Natural killer cell (primary cell): Measurements from ENCODE around the gene KICS2. TPM values are rescaled to one million over a fixed set of nuclear protein-coding genes. Genes with fewer than 3 reads are reported as not detected.

Experiments
- ATAC-seq, 3 donors: fragments of 150-1000 bp in 2 of 3; fragments of 200-7000 bp in 1 of 3; cut with Tn5 transposase; 1 replicate in 1 of 3; 2 replicates in 2 of 3; pipeline ENCODE4 v1.10.0; 2021; ENCODE audit warnings: mild to moderate bottlenecking in 2 of 3, moderate library complexity in 2 of 3
- DNase-seq, 2 donors: peaks; one replicate each; pipeline versions ENCODE4 v3.0.0 to v3.0.0-alpha.2; 2013 to 2021; ENCODE audit warnings: mixed read lengths in 1 of 2
- H3K27ac ChIP-seq: one replicate; pipeline ENCODE4 v1.5.1; 2013; ENCODE audit warnings: mild to moderate bottlenecking, low read length
- H3K27me3 ChIP-seq: one replicate; pipeline ENCODE4 v1.6.1; 2013; ENCODE audit warnings: low read length; ENCODE audit not compliant: control insufficient read depth, insufficient read depth
- H3K36me3 ChIP-seq: one replicate; pipeline ENCODE4 v1.6.1; 2013; ENCODE audit warnings: low read length; ENCODE audit not compliant: control insufficient read depth, insufficient read depth
- H3K4me1 ChIP-seq: one replicate; pipeline ENCODE4 v1.6.1; 2013; ENCODE audit warnings: low read length; ENCODE audit not compliant: control insufficient read depth, insufficient read depth
- H3K4me3 ChIP-seq: one replicate; pipeline ENCODE4 v1.5.1; 2013; ENCODE audit warnings: low read length
- H3K9me3 ChIP-seq: one replicate; pipeline ENCODE4 v1.6.1; 2013; ENCODE audit warnings: low read length; ENCODE audit not compliant: control insufficient read depth, insufficient read depth
- H3K27ac Mint-ChIP-seq, 2 donors: one replicate each; pipeline ENCODE4 v1.8.0; 2022; ENCODE audit warnings: mild to moderate bottlenecking in 2 of 2, mixed read lengths in 2 of 2, moderate library complexity in 1 of 2
- H3K27me3 Mint-ChIP-seq, 2 donors: one replicate each; pipeline ENCODE4 v1.8.0; 2022; ENCODE audit warnings: low read depth in 2 of 2, mixed read lengths in 2 of 2
- H3K36me3 Mint-ChIP-seq: one replicate; pipeline ENCODE4 v1.8.0; 2022; ENCODE audit warnings: mixed read lengths
- H3K4me1 Mint-ChIP-seq, 2 donors: one replicate each; pipeline ENCODE4 v1.8.0; 2022; ENCODE audit warnings: mixed read lengths in 2 of 2
- H3K4me3 Mint-ChIP-seq: one replicate; pipeline ENCODE4 v1.8.0; 2022; ENCODE audit warnings: mild to moderate bottlenecking, moderate library complexity, mixed read lengths
- H3K9me3 Mint-ChIP-seq, 2 donors: one replicate each; pipeline ENCODE4 v1.8.0; 2022; ENCODE audit warnings: mixed read lengths in 2 of 2
- WGBS: methylation state at CpG from one replicate; pipeline ENCODE4 v1.1.7; 2013; ENCODE audit warnings: missing lambda C conversion rate; ENCODE audit not compliant: insufficient coverage; 5-methylcytosine and 5-hydroxymethylcytosine counted together
- intact Hi-C: fragments of 100-400 bp; cut with micrococcal nuclease; formaldehyde crosslinking; loops from one replicate; pipeline ENCODE4 v1.14.2; 2022
- total RNA-seq, 4 donors: library from RNA; stranded (reverse); fragments of 120-200 nt in 1 of 4; gene quantifications; one replicate each; pipeline versions ENCODE4 v1.2.3 to v1.2.4, GENCODE V29; 2013 to 2022
- TF ChIP-seq, protein P1 (sequence below): fragments of 200-600 bp; IDR thresholded peaks from one replicate; pipeline ENCODE4 v1.8.0; 2022; ENCODE audit warnings: antibody characterized with exemption

Gene KICS2
- total RNA-seq, 3 donors from 2014 or later (not counting 1 experiment from before 2014, with no cell fraction given) = 14.7 to 19.5 (median 15.6) TPM

DNA sequence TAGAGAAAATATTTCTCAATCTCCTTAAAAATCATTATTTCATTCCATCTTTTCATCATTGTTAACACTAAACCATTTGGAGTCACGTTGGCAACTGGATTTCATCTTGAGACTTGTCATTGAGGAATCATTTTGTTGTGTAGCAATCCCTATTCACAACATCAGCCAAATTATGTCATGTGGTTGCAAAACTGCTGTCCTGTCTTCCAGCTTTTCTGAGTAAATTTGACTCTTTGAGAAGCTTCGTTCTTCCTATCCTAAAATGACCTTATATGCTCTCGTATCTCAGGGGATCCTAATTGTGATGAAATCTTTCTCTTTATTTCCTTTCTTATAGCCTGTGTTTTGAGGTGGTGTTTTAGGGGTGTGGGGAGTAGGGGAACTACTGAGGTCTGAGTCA is 30.6 kb upstream of the KICS2 start:
- TF ChIP-seq, protein P1, sequence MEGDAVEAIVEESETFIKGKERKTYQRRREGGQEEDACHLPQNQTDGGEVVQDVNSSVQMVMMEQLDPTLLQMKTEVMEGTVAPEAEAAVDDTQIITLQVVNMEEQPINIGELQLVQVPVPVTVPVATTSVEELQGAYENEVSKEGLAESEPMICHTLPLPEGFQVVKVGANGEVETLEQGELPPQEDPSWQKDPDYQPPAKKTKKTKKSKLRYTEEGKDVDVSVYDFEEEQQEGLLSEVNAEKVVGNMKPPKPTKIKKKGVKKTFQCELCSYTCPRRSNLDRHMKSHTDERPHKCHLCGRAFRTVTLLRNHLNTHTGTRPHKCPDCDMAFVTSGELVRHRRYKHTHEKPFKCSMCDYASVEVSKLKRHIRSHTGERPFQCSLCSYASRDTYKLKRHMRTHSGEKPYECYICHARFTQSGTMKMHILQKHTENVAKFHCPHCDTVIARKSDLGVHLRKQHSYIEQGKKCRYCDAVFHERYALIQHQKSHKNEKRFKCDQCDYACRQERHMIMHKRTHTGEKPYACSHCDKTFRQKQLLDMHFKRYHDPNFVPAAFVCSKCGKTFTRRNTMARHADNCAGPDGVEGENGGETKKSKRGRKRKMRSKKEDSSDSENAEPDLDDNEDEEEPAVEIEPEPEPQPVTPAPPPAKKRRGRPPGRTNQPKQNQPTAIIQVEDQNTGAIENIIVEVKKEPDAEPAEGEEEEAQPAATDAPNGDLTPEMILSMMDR = no peak
- ATAC-seq = no peak
- Histone ChIP-seq H3K36me3 (no peaks in the 10 kb centered on the region), H3K9me3 (no peaks in the 10 kb centered on the region), H3K27me3 (no peaks in the 10 kb centered on the region), H3K4me3 (no peak overlapping the region), H3K27ac (no peak overlapping the region), H3K4me1 (no peaks in the 10 kb centered on the region)
- DNase-seq = no peak
- H3K27ac Mint-ChIP-seq = no peak overlapping the region
- 100% methylated on average over 2 of the region's 3 CpGs for WGBS
- H3K36me3 Mint-ChIP-seq = no peaks in the 10 kb centered on the region
- no peak overlapping the region for H3K4me3 Mint-ChIP-seq
- H3K27me3 Mint-ChIP-seq = peaks cover 0 to 4% of the 10 kb centered on the region in 2 donors
- H3K4me1 Mint-ChIP-seq = peaks cover 12 to 14% of the 10 kb centered on the region in 2 donors
- H3K9me3 Mint-ChIP-seq = no peaks in the 10 kb centered on the region
- intact Hi-C loops = no loop called here

DNA sequence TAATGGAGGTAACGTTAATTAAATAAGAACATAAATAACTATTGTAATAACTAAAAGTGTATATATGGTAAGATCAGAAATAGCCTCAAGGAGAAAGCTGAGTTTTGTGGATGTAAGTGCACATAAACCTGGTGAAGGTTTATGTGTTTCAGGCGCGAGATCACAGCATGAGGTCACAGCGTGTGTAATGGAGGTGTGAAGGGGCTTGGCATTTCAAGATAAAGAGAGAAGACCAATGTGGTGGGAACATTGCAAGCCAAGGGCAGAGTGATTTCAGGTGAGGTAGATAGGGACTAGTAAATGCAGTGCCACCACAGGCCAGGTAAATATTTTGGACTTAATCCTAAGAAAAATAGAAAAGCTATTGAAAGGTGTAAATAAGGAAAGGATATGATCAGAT is 21.7 kb upstream of the KICS2 start:
- no peaks in the 10 kb centered on the region for H3K9me3 Mint-ChIP-seq
- TF ChIP-seq, protein P1 = no peak
- H3K36me3 Mint-ChIP-seq = no peaks in the 10 kb centered on the region
- H3K4me1 Mint-ChIP-seq = no peaks in the 10 kb centered on the region
- H3K27ac Mint-ChIP-seq = no peak overlapping the region
- ATAC-seq = no peak
- 90% methylated on average over 3 of the region's 4 CpGs for WGBS
- H3K27me3 ChIP-seq = no peaks in the 10 kb centered on the region
- H3K36me3 ChIP-seq = no peaks in the 10 kb centered on the region
- intact Hi-C loops = no loop called here
- H3K4me1 ChIP-seq = no peaks in the 10 kb centered on the region
- no peak for DNase-seq
- H3K27ac ChIP-seq = no peak overlapping the region
- peaks cover 5 to 19% of the 10 kb centered on the region in 2 donors for H3K27me3 Mint-ChIP-seq
- no peak overlapping the region for H3K4me3 Mint-ChIP-seq
- no peak overlapping the region for H3K4me3 ChIP-seq
- no peaks in the 10 kb centered on the region for H3K9me3 ChIP-seq

DNA sequence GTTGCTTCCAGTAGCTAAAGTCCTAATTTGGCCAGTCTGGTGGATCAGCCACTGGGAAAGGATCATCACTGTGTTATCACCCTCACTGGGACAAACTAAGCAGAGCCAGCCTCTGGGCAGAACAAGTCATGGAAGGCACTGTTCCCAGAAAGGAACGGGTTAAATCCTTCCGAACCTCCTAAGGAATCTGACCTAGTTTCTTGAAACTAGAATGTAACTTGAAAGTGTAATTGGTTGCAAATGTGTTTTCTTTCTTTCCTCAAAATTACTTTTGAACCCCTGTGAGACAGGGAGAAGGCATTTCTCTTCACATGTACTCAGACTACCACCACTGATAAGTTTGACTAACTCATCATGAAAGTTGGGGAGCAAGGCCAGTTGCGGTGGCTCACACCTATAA is 18.7 kb upstream of the KICS2 start:
- no peaks in the 10 kb centered on the region for H3K9me3 ChIP-seq
- no peaks in the 10 kb centered on the region for H3K27me3 ChIP-seq
- TF ChIP-seq, protein P1 = no peak
- Mint-ChIP-seq H3K9me3 (no peaks in the 10 kb centered on the region), H3K4me1 (no peaks in the 10 kb centered on the region), H3K36me3 (no peaks in the 10 kb centered on the region), H3K4me3 (no peak overlapping the region), H3K27ac (no peak overlapping the region), H3K27me3 (peaks cover 8 to 19% of the 10 kb centered on the region in 2 donors)
- DNase-seq (no peak), ATAC-seq (no peak)
- H3K4me1 ChIP-seq = no peaks in the 10 kb centered on the region
- no peaks in the 10 kb centered on the region for H3K36me3 ChIP-seq
- intact Hi-C loops = no loop called here
- 82% methylated on average over 3 of the region's 3 CpGs for WGBS
- H3K4me3 ChIP-seq = no peak overlapping the region
- H3K27ac ChIP-seq = no peak overlapping the region

DNA sequence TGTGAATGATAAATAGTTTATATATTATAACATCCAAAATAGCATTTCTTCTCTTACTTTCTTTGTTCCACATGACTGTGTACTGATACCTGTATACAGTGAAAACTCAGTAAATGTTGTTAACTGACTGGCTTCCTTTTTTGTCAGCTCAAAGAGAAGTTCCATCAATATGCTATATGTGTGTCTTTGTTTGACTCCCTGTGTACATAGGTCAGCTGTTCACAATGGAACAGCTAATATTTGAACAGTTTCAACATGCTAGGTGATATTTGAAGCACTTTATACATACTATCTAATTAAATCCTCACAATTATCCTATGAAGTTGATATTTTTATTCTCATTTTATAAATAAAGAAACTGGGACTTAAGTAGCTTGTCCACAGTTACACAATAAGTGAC is 15.3 kb upstream of the KICS2 start:
- ATAC-seq = no peak
- no peak for DNase-seq
- H3K27me3 Mint-ChIP-seq = peaks cover 6 to 16% of the 10 kb centered on the region in 2 donors
- TF ChIP-seq, protein P1 = no peak
- H3K36me3 ChIP-seq = no peaks in the 10 kb centered on the region
- H3K27me3 ChIP-seq = no peaks in the 10 kb centered on the region
- no peaks in the 10 kb centered on the region for H3K4me1 ChIP-seq
- no peaks in the 10 kb centered on the region for H3K4me1 Mint-ChIP-seq
- no peak overlapping the region for H3K4me3 Mint-ChIP-seq
- H3K27ac ChIP-seq = no peak overlapping the region
- H3K27ac Mint-ChIP-seq = no peak overlapping the region
- no peaks in the 10 kb centered on the region for H3K36me3 Mint-ChIP-seq
- no peaks in the 10 kb centered on the region for H3K9me3 ChIP-seq
- H3K4me3 ChIP-seq = no peak overlapping the region
- intact Hi-C loops = no loop called here
- H3K9me3 Mint-ChIP-seq = no peaks in the 10 kb centered on the region
